ENCODE results near the gene TAF6.

TAF6 gene

DNA sequence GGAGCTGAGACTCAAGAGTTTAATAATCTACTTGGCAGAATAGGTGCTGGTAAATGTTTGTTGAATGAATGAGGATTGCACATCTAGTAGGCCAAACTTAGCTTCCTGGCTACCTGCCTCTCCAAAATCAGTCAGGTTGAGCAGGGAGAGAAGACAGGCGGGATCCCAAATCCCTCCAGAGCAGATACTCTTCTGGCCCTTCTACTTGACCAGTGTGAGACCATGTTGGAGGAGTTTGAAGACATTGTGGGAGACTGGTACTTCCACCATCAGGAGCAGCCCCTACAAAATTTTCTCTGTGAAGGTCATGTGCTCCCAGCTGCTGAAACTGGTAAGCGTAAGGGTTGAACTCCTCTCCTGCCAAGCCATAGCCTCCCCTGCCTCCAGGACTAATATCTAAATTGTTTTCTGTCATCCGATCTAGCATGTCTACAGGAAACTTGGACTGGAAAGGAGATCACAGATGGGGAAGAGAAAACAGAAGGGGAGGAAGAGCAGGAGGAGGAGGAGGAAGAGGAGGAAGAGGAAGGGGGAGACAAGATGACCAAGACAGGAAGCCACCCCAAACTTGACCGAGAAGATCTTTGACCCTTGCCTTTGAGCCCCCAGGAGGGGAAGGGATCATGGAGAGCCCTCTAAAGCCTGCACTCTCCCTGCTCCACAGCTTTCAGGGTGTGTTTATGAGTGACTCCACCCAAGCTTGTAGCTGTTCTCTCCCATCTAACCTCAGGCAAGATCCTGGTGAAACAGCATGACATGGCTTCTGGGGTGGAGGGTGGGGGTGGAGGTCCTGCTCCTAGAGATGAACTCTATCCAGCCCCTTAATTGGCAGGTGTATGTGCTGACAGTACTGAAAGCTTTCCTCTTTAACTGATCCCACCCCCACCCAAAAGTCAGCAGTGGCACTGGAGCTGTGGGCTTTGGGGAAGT, 5.4 kb upstream of the TAF6 start:
- no peak for TF ChIP-seq ZFX (IDR thresholded peaks at IDR 0.05)
- TF ChIP-seq, protein P1, sequence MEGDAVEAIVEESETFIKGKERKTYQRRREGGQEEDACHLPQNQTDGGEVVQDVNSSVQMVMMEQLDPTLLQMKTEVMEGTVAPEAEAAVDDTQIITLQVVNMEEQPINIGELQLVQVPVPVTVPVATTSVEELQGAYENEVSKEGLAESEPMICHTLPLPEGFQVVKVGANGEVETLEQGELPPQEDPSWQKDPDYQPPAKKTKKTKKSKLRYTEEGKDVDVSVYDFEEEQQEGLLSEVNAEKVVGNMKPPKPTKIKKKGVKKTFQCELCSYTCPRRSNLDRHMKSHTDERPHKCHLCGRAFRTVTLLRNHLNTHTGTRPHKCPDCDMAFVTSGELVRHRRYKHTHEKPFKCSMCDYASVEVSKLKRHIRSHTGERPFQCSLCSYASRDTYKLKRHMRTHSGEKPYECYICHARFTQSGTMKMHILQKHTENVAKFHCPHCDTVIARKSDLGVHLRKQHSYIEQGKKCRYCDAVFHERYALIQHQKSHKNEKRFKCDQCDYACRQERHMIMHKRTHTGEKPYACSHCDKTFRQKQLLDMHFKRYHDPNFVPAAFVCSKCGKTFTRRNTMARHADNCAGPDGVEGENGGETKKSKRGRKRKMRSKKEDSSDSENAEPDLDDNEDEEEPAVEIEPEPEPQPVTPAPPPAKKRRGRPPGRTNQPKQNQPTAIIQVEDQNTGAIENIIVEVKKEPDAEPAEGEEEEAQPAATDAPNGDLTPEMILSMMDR (conservative IDR thresholded peaks at IDR 0.05): no peak
- H3K27ac ChIP-seq: no peak overlapping the region

DNA sequence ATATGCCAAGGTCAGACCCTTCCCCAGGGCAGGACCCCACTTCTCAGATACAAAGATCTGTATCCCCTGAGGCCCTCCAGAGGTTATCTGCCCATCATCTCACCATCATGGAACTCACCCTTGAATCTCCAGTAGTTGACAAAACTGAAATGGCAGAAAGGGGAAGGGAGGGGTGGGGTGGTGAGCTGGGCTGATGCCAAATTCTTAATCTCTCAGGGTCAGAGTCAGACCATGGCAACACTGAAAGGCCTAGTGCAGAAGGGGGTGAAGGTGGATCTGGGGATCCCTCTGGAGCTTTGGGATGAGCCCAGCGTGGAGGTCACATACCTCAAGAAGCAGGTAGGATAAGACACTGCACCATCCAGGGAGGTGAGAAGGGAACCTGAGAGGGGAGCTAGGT, 3.4 kb upstream of the TAF6 start:
- no peak overlapping the region for H3K27ac ChIP-seq
- no peak for TF ChIP-seq ZFX (IDR thresholded peaks at IDR 0.05)
- TF ChIP-seq, protein P1 (conservative IDR thresholded peaks at IDR 0.05): no peak

DNA sequence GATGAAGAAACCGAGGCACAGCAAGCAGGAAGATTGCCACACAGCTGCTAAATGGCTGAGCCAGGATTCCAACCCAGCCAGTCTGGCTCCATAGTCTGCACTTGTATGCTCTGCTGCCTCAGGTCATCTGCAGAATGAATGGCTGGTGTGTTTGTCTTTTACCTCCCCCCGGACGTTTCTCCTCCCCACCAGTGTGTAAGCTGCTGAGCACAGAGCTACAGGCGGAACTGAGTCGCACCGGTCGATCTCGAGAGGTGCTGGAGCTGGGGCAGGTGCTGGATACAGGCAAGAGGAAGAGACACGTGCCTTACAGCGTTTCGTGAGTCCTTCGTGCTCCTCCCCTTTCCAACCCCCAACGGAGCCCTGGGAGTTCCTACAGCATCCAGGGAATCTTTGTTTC, 2.9 kb upstream of the TAF6 start:
- TF ChIP-seq, protein P1 (conservative IDR thresholded peaks at IDR 0.05): no peak
- no peak overlapping the region for H3K27ac ChIP-seq

GRCh38 chr7:100120733-100121036, 1.5 kb upstream of the TAF6 start:
- TF ChIP-seq ZFX (IDR thresholded peaks at IDR 0.05): no peak
- TF ChIP-seq, protein P1 (conservative IDR thresholded peaks at IDR 0.05): no peak
- 0 out of 2 replicates have a peak overlapping the region, but pooled peaks have one; percentile 85 for H3K27ac ChIP-seq

- TF ChIP-seq, protein P1 (conservative IDR thresholded peaks at IDR 0.05): no peak
- no peak for TF ChIP-seq ZFX (IDR thresholded peaks at IDR 0.05)
- peak overlapping the region; percentile 85 for H3K27ac ChIP-seq
Measured at GRCh38 chr7:100119970-100120732, 993 bp upstream of the TAF6 start.

DNA sequence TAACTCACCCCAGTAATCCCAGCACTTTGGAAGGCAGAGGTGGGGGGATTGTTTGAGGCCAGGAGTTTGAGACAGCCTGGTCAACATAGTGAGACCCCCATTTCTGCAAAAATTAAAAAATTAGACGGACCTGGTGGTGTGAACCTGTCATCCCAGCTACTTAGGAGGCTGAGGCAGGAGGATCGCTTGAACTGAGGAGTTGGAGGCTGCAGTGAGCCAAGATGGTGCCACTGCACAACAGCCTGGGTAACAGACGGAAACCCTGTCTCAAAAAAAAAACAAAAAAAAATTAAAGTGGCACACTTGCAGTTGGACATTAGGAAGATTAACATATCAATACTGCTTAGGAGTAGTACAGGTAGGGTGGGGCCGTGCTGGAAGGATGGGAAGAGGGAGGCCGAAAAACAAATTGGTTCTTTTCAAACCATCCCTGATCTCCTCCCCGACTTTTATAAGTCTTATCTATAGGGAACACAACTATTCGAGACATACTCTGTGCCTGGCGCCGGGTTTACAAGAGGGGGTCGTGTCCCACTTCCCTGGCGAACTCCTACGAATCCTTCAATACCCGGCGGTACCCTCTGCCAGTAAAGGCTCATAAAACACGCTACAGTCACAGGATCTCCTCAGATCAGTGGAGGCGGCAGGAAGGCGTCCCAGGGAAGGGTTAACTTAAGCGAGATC, 628 bp downstream of the TAF6 start:
- TF ChIP-seq ZFX (IDR thresholded peaks at IDR 0.05): no peak
- TF ChIP-seq, protein P1 (conservative IDR thresholded peaks at IDR 0.05): no peak

More for the DNA sequence above, 628 bp downstream of the TAF6 start:
- H3K27ac ChIP-seq: peak overlapping the region; percentile 85

Measured in C4-2B (cell line).